ENCODE data around the gene ARSJ. TPM values are rescaled to one million over a fixed set of nuclear protein-coding genes. Genes with fewer than 3 reads are reported as not detected.

Gene ARSJ
- total RNA-seq, 4 donors from 2014 or later, result 0.15 to 0.67 (median 0.46) TPM

GRCh38 chr4:114025176-114025777, 45.8 kb upstream of the ARSJ start:
- Histone ChIP-seq H3K27ac (no peak overlapping the region), H3K9me3 (no peaks in the 10 kb centered on the region), H3K4me3 (no peak overlapping the region), H3K36me3 (no peaks in the 10 kb centered on the region), H3K27me3 (no peaks in the 10 kb centered on the region), H3K4me1 (no peaks in the 10 kb centered on the region)
- DNase-seq (no peak), ATAC-seq (no peak)
- intact Hi-C loops (cut with DNase I; ENCODE audit: low total_unique reads) (no loop called here), in situ Hi-C loops (cut with MboI; ENCODE audit: low sequenced_read_pairs in 4 of 4) (no loop called here)
- TF ChIP-seq CTCF (IDR thresholded peaks at IDR 0.05 in 4 of 5, conservative IDR thresholded peaks at IDR 0.05 in 1 of 5) (no peak), POLR2A (IDR thresholded peaks at IDR 0.05) (no peak)

- ATAC-seq, result no peak
- Histone ChIP-seq H3K27me3 (no peaks in the 10 kb centered on the region), H3K27ac (no peak overlapping the region), H3K4me3 (no peak overlapping the region), H3K36me3 (no peaks in the 10 kb centered on the region), H3K9me3 (no peaks in the 10 kb centered on the region), H3K4me1 (no peaks in the 10 kb centered on the region)
- in situ Hi-C loops (cut with MboI; ENCODE audit: low sequenced_read_pairs in 4 of 4) (no loop called here), intact Hi-C loops (cut with DNase I; ENCODE audit: low total_unique reads) (no loop called here)
- DNase-seq, result no peak
- TF ChIP-seq POLR2A (IDR thresholded peaks at IDR 0.05), result no peak
- TF ChIP-seq CTCF (IDR thresholded peaks at IDR 0.05 in 4 of 5, conservative IDR thresholded peaks at IDR 0.05 in 1 of 5), result no peak
Observed at GRCh38 chr4:114021451-114021850, 42.0 kb upstream of the ARSJ start.

GRCh38 chr4:114019969-114020358, 40.5 kb upstream of the ARSJ start:
- no peaks in the 10 kb centered on the region for H3K36me3 ChIP-seq
- intact Hi-C loops (cut with DNase I; ENCODE audit: low total_unique reads) (no loop called here), in situ Hi-C loops (cut with MboI; ENCODE audit: low sequenced_read_pairs in 4 of 4) (no loop called here)
- DNase-seq (no peak), ATAC-seq (no peak)
- no peak overlapping the region for H3K27ac ChIP-seq
- TF ChIP-seq POLR2A (IDR thresholded peaks at IDR 0.05) (no peak), CTCF (IDR thresholded peaks at IDR 0.05 in 4 of 5, conservative IDR thresholded peaks at IDR 0.05 in 1 of 5) (no peak)
- H3K27me3 ChIP-seq, result no peaks in the 10 kb centered on the region
- H3K4me3 ChIP-seq, result no peak overlapping the region
- no peaks in the 10 kb centered on the region for H3K9me3 ChIP-seq
- no peaks in the 10 kb centered on the region for H3K4me1 ChIP-seq

GRCh38 chr4:114019276-114019968, 40.0 kb upstream of the ARSJ start:
- intact Hi-C loops (cut with DNase I; ENCODE audit: low total_unique reads) (no loop called here), in situ Hi-C loops (cut with MboI; ENCODE audit: low sequenced_read_pairs in 4 of 4) (no loop called here)
- Histone ChIP-seq H3K36me3 (no peaks in the 10 kb centered on the region), H3K27me3 (no peaks in the 10 kb centered on the region), H3K4me3 (no peak overlapping the region), H3K9me3 (no peaks in the 10 kb centered on the region), H3K4me1 (no peaks in the 10 kb centered on the region), H3K27ac (no peak overlapping the region)
- TF ChIP-seq CTCF (IDR thresholded peaks at IDR 0.05 in 4 of 5, conservative IDR thresholded peaks at IDR 0.05 in 1 of 5), result no peak
- no peak for TF ChIP-seq POLR2A (IDR thresholded peaks at IDR 0.05)
- DNase-seq (no peak), ATAC-seq (no peak)
